Choroid plexus epithelial cell (primary cell): Measurements from ENCODE around the gene DUS2.

ENCODE experiments used
- DNase-seq: peaks from one replicate; pipeline ENCODE4 v3.0.0-alpha.2; 2010; ENCODE audit warnings: low read depth
- H3K4me3 ChIP-seq: 2 replicates; pipeline ENCODE4 v1.5.1; 2011; ENCODE audit warnings: low read depth, mild to moderate bottlenecking, control low read depth, low read length, moderate library complexity
- CTCF ChIP-seq: conservative IDR thresholded peaks from 2 replicates; pipeline ENCODE4 v1.5.1; 2011; ENCODE audit warnings: low read depth, mild to moderate bottlenecking, control low read depth, inconsistent platforms, low read length, moderate library complexity

DUS2 gene

DNA sequence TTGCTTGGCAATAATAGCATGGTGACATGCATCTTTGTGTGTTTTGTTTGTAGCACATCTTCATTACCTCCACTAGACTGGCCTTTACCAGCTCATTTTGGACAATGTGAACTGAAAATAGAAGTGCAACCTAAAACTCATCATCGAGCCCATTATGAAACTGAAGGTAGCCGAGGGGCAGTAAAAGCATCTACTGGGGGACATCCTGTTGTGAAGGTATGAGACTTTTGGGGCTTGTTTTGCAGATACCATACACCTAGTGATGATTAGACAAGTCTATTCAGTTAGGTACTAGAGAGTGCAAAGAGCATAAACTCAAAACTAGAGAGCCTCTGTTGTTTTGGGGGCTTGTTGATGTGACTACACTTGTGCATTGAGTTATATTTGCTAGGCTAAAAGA, 103.3 kb downstream of the DUS2 start:
- H3K4me3 ChIP-seq, result no peak overlapping the region
- TF ChIP-seq CTCF, result no peak
- DNase-seq, result no peak

- DNase-seq, result peak; percentile 61
- no peak for TF ChIP-seq CTCF
- no peak overlapping the region for H3K4me3 ChIP-seq
Observed at GRCh38 chr16:68128577-68129305, 105.7 kb downstream of the DUS2 start.
